H9 (cell line): ENCODE results near the gene CELA2B. TPM values are rescaled to one million over a fixed set of nuclear protein-coding genes. Genes with fewer than 3 reads are reported as not detected.

ENCODE experiments used
- DNase-seq: peaks from one replicate; pipeline ENCODE4 v3.0.0-alpha.2; 2017
- H2AFZ ChIP-seq: one replicate; pipeline ENCODE4 v1.6.1; 2013; ENCODE audit warnings: mild to moderate bottlenecking, low read length, control low read depth, moderate library complexity
- H2AK5ac ChIP-seq: 2 replicates; pipeline ENCODE4 v1.6.1; 2013; ENCODE audit warnings: low read length, control low read depth, mixed read lengths; ENCODE audit not compliant: insufficient read length
- H2BK120ac ChIP-seq: one replicate; pipeline ENCODE4 v1.6.1; 2013; ENCODE audit warnings: low read depth, mild to moderate bottlenecking, low read length, control low read depth, inconsistent platforms; ENCODE audit not compliant: poor library complexity, severe bottlenecking
- H2BK12ac ChIP-seq: 2 replicates; pipeline ENCODE4 v1.6.1; 2013; ENCODE audit warnings: low read length, control low read depth, mixed read lengths, low read depth; ENCODE audit not compliant: insufficient read length
- H2BK15ac ChIP-seq: 2 replicates; pipeline ENCODE4 v1.6.1; 2013; ENCODE audit warnings: low read depth, low read length, control low read depth
- H2BK20ac ChIP-seq: one replicate; pipeline ENCODE4 v1.6.1; 2013; ENCODE audit warnings: low read depth, mild to moderate bottlenecking, low read length, control low read depth, inconsistent platforms; ENCODE audit not compliant: poor library complexity, severe bottlenecking
- H2BK5ac ChIP-seq: 2 replicates; pipeline ENCODE4 v1.6.1; 2013; ENCODE audit warnings: low read length, control low read depth, mixed read lengths; ENCODE audit not compliant: insufficient read length
- H3K14ac ChIP-seq: 2 replicates; pipeline ENCODE4 v1.6.1; 2013; ENCODE audit warnings: low read length, control low read depth; ENCODE audit not compliant: insufficient read depth
- H3K18ac ChIP-seq: 2 replicates; pipeline ENCODE4 v1.6.1; 2013; ENCODE audit warnings: low read depth, mild to moderate bottlenecking, mixed read lengths, low read length, control low read depth; ENCODE audit not compliant: insufficient read length
- H3K23ac ChIP-seq: 2 replicates; pipeline ENCODE4 v1.6.1; 2013; ENCODE audit warnings: low read length, control low read depth, mixed read lengths, low read depth; ENCODE audit not compliant: insufficient read length
- H3K23me2 ChIP-seq: 2 replicates; pipeline ENCODE4 v1.6.1; 2013; ENCODE audit warnings: low read depth, mild to moderate bottlenecking, mixed read lengths, low read length, control low read depth; ENCODE audit not compliant: insufficient read length, poor library complexity, severe bottlenecking
- H3K27ac ChIP-seq: 2 replicates; pipeline ENCODE4 v1.5.1; 2013; ENCODE audit warnings: low read length, control low read depth, mixed read lengths, low read depth; ENCODE audit not compliant: insufficient read length
- H3K27me3 ChIP-seq: 2 replicates; pipeline ENCODE4 v1.6.1; 2013; ENCODE audit warnings: low read length, control low read depth, inconsistent platforms; ENCODE audit not compliant: insufficient read depth
- H3K4ac ChIP-seq: 2 replicates; pipeline ENCODE4 v1.6.1; 2013; ENCODE audit warnings: low read depth, mild to moderate bottlenecking, control low read depth, inconsistent platforms, low read length, moderate library complexity
- H3K4me1 ChIP-seq: 2 replicates; pipeline ENCODE4 v1.6.1; 2013; ENCODE audit warnings: low read length, control low read depth, inconsistent platforms; ENCODE audit not compliant: insufficient read depth
- H3K4me2 ChIP-seq: 2 replicates; pipeline ENCODE4 v1.6.1; 2013; ENCODE audit warnings: low read length, control low read depth, mixed read lengths; ENCODE audit not compliant: insufficient read length, insufficient read depth
- H3K56ac ChIP-seq: 2 replicates; pipeline ENCODE4 v1.6.1; 2013; ENCODE audit warnings: low read depth, mild to moderate bottlenecking, mixed read lengths, low read length, control low read depth; ENCODE audit not compliant: insufficient read length
- H3K79me1 ChIP-seq: 2 replicates; pipeline ENCODE4 v1.6.1; 2013; ENCODE audit warnings: low read depth, mild to moderate bottlenecking, moderate library complexity, low read length, control low read depth, inconsistent platforms; ENCODE audit not compliant: insufficient read depth, poor library complexity, severe bottlenecking
- H3K79me2 ChIP-seq: 2 replicates; pipeline ENCODE4 v1.6.1; 2013; ENCODE audit warnings: low read length, control low read depth, inconsistent platforms; ENCODE audit not compliant: insufficient read depth
- H3K9ac ChIP-seq: 2 replicates; pipeline ENCODE4 v1.6.1; 2013; ENCODE audit warnings: low read length, control low read depth, mixed read lengths; ENCODE audit not compliant: insufficient read length; ENCODE audit errors: extremely low read depth
- H3K9me3 ChIP-seq: one replicate; pipeline ENCODE4 v1.6.1; 2013; ENCODE audit warnings: low read depth, low read length, inconsistent platforms; ENCODE audit not compliant: control insufficient read depth
- H3T11ph ChIP-seq: one replicate; pipeline ENCODE4 v1.6.1; 2013; ENCODE audit warnings: mild to moderate bottlenecking, low read length, control low read depth, inconsistent platforms
- H4K20me1 ChIP-seq: one replicate; pipeline ENCODE4 v1.6.1; 2013; ENCODE audit not compliant: control insufficient read depth, insufficient read length, insufficient read depth
- H4K5ac ChIP-seq: 2 replicates; pipeline ENCODE4 v1.6.1; 2013; ENCODE audit warnings: low read depth, mild to moderate bottlenecking, mixed read lengths, low read length, control low read depth; ENCODE audit not compliant: insufficient read length
- H4K8ac ChIP-seq: replicated peaks from 2 replicates; pipeline ENCODE4 v1.6.1; 2013; ENCODE audit warnings: low read length, control low read depth, mixed read lengths, low read depth; ENCODE audit not compliant: insufficient read length
- H4K91ac ChIP-seq: 2 replicates; pipeline ENCODE4 v1.6.1; 2013; ENCODE audit warnings: low read depth, mild to moderate bottlenecking, moderate library complexity, mixed read lengths, low read length, control low read depth; ENCODE audit not compliant: insufficient read length
- H3K27ac Mint-ChIP-seq, 3 experiments: 2 replicates in 2 of 3; 3 replicates in 1 of 3; pipeline ENCODE4 v1.8.0; 2020 to 2021; ENCODE audit warnings: mixed read lengths in 3 of 3, mild to moderate bottlenecking in 1 of 3, moderate library complexity in 1 of 3
- H3K27me3 Mint-ChIP-seq: 2 replicates; pipeline ENCODE4 v1.8.0; 2021; ENCODE audit warnings: low read depth, mild to moderate bottlenecking, moderate library complexity, mixed read lengths
- H3K36me3 Mint-ChIP-seq, 3 experiments: 2 replicates in 2 of 3; 3 replicates in 1 of 3; pipeline ENCODE4 v1.8.0; 2020 to 2021; ENCODE audit warnings: low read depth in 3 of 3, mixed read lengths in 3 of 3; ENCODE audit not compliant: insufficient read depth in 1 of 3
- H3K4me1 Mint-ChIP-seq, 2 experiments: 2 replicates each; pipeline ENCODE4 v1.8.0; 2020; ENCODE audit warnings: mixed read lengths in 2 of 2
- H3K4me3 Mint-ChIP-seq, 2 experiments: 2 replicates in 1 of 2; 3 replicates in 1 of 2; pipeline ENCODE4 v1.8.0; 2020 to 2021; ENCODE audit warnings: mild to moderate bottlenecking in 2 of 2, mixed read lengths in 2 of 2, moderate library complexity in 1 of 2
- H3K9me3 Mint-ChIP-seq, 2 experiments: 2 replicates in 1 of 2; 3 replicates in 1 of 2; pipeline ENCODE4 v1.8.0; 2020; ENCODE audit warnings: mild to moderate bottlenecking in 2 of 2, mixed read lengths in 2 of 2, moderate library complexity in 1 of 2
- CTCF ChIP-seq: fragments of 200-600 bp; sonication (generic); conservative IDR thresholded peaks from 3 replicates; pipeline ENCODE4 v1.8.0; 2021; ENCODE audit warnings: antibody characterized with exemption, mild to moderate bottlenecking
- WGBS: extraction: QIAGEN DNeasy Blood & Tissue Kit; methylation state at CpG from one replicate; pipeline ENCODE4 v1.1.7; 2013; ENCODE audit warnings: missing lambda C conversion rate, low lambda C conversion rate, mixed read lengths; ENCODE audit not compliant: insufficient read length; ENCODE audit errors: extremely low coverage; 5-methylcytosine and 5-hydroxymethylcytosine counted together
- total RNA-seq: library from RNA; stranded (reverse); gene quantifications from 2 replicates; pipeline ENCODE4 v1.2.1, GENCODE V29; 2021

The CELA2B gene
- total RNA-seq, 1 experiment from 2014 or later: not detected

GRCh38 chr1:15493869-15494390 is 18.0 kb downstream of the CELA2B start:
- no peak overlapping the region for H4K5ac ChIP-seq

More at GRCh38 chr1:15493869-15494390, 18.0 kb downstream of the CELA2B start:
- Histone ChIP-seq H3K23ac (no peak overlapping the region), H3K4me2 (no peak overlapping the region), H2BK12ac (no peak overlapping the region), H3T11ph (no peak overlapping the region), H2BK20ac (no peak overlapping the region), H2BK120ac (no peak overlapping the region), H2BK5ac (no peak overlapping the region), H3K27me3 (no peaks in the 10 kb centered on the region), H2AFZ (no peak overlapping the region), H3K4me1 (no peaks in the 10 kb centered on the region; the same call in 1 of the 2 replicates), H3K9me3 (no peaks in the 10 kb centered on the region), H3K56ac (no peak overlapping the region), H2AK5ac (no peak overlapping the region), H3K4ac (no peak overlapping the region), H4K8ac (no peak overlapping the region), H4K20me1 (no peaks in the 10 kb centered on the region), H3K27ac (no peak overlapping the region), H3K9ac (no peak overlapping the region), H4K91ac (no peak overlapping the region), H2BK15ac (no peak overlapping the region), H3K23me2 (no peaks in the 10 kb centered on the region), H3K14ac (no peak overlapping the region), H3K18ac (no peak overlapping the region), H3K79me2 (no peaks in the 10 kb centered on the region), H3K79me1 (no peaks in the 10 kb centered on the region)
- Mint-ChIP-seq H3K4me3 (no peak overlapping the region), H3K9me3 (peaks cover 3% of the 10 kb centered on the region in 2 experiments; a peak in 3 of 5 replicates), H3K36me3 (peaks cover 14 to 34% (median 31%) of the 10 kb centered on the region in 3 experiments), H3K4me1 (peaks cover 12% of the 10 kb centered on the region in 2 experiments), H3K27me3 (no peaks in the 10 kb centered on the region), H3K27ac (peak overlapping the region in 1 of 3 experiments; percentile 63; a peak in 2 of 7 replicates)
- no peak for DNase-seq
- WGBS: no CpG with 5 or more reads among the region's 9 CpGs
- no peak for TF ChIP-seq CTCF
